ENCODE measurements around the gene MMP21. TPM values are rescaled to one million over a fixed set of nuclear protein-coding genes. Genes with fewer than 3 reads are reported as not detected.

MMP21 gene
- total and polyA plus RNA-seq, 2 of the 13 experiments (the other 11 are each of a cell fraction or from before 2014, with no cell fraction given), result not detected

DNA sequence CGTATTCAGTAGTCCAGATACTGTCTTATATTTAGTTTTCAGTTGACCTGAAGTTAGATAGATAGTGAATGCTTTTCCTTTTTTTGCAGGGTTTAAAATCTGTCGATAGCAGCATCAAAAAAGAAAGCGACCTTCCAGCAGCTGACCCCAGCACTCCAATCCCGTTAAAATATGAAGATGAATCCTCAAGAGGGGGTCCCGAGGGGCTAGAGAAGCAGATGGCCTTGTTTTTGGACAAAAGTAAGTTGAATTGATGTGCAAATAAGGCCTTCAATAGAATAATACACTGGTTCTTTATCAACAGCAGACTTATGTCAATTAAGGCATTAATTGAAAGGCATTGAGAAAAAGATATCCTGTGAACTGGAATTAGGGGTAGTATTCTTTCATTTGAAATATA, 37.4 kb downstream of the MMP21 start:
- no peaks in the 10 kb centered on the region for H3K4me1 ChIP-seq (ENCODE audit: insufficient read depth, low read length)
- no peak overlapping the region for H3K27ac ChIP-seq (ENCODE audit: extremely low read length, insufficient read depth, low read length)
- no TSS peak for BruUV-seq (replicated peaks)
- H3K79me2 ChIP-seq (ENCODE audit: insufficient read depth, low read length), result no peaks in the 10 kb centered on the region
- intact Hi-C loops (cut with micrococcal nuclease; ENCODE audit: unreplicated experiment) (no loop called here), in situ Hi-C loops (cut with HindIII; ENCODE audit: extremely low pct_ligation_motif_present, low pct_unique_long_range_greater_than_20kb) (no loop called here)
- DNase-seq (ENCODE audit: low spot score), result no peak
- no peak for ATAC-seq
- no peaks in the 10 kb centered on the region for H3K9me3 ChIP-seq (ENCODE audit: low read length)
- CTCF ChIA-PET (ENCODE audit: low intra/inter-chr PET ratio, low total read pairs), result no interaction called here
- no peak overlapping the region for H3K4me2 ChIP-seq (ENCODE audit: low read depth, low read length)
- TF ChIP-seq PPARG (CRISPR knock-in tag; conservative IDR thresholded peaks at IDR 0.05), result no peak
- TF ChIP-seq, protein P1, sequence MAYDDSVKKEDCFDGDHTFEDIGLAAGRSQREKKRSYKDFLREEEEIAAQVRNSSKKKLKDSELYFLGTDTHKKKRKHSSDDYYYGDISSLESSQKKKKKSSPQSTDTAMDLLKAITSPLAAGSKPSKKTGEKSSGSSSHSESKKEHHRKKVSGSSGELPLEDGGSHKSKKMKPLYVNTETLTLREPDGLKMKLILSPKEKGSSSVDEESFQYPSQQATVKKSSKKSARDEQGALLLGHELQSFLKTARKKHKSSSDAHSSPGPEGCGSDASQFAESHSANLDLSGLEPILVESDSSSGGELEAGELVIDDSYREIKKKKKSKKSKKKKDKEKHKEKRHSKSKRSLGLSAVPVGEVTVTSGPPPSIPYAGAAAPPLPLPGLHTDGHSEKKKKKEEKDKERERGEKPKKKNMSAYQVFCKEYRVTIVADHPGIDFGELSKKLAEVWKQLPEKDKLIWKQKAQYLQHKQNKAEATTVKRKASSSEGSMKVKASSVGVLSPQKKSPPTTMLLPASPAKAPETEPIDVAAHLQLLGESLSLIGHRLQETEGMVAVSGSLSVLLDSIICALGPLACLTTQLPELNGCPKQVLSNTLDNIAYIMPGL (CRISPR knock-in tag; IDR thresholded peaks at IDR 0.05; ENCODE audit: borderline replicate concordance in 1 of 2, low read depth in 1 of 2), result no peak
- no peak for TF ChIP-seq NONO (IDR thresholded peaks at IDR 0.05)
- TF ChIP-seq NONO (CRISPR knock-in tag; conservative IDR thresholded peaks at IDR 0.05), result no peak
- TF ChIP-seq ZNF790 (CRISPR knock-in tag; IDR thresholded peaks at IDR 0.05; ENCODE audit: borderline replicate concordance), result no peak
- no peak for TF ChIP-seq ATF7 (IDR thresholded peaks at IDR 0.05)
- TF ChIP-seq ATF7 (CRISPR knock-in tag; IDR thresholded peaks at IDR 0.05), result no peak
- no peak for TF ChIP-seq ZNF432 (CRISPR knock-in tag; IDR thresholded peaks at IDR 0.05; ENCODE audit: borderline replicate concordance)
- peaks cover 25 to 75% of the 10 kb centered on the region in 2 experiments for H3K36me3 ChIP-seq (replicated peaks in 1 of 2; ENCODE audit: control insufficient read depth in 1 of 2, insufficient read depth in 2 of 2, low read length in 2 of 2)
- H2AFZ ChIP-seq (ENCODE audit: low read length), result no peak overlapping the region
- no peak overlapping the region for H3K4me3 ChIP-seq (replicated peaks in 1 of 3; ENCODE audit: insufficient read depth in 1 of 3, low read depth in 2 of 3, low read length in 3 of 3)
- no peaks in the 10 kb centered on the region for H4K20me1 ChIP-seq (ENCODE audit: insufficient read depth, low read length)
- no peak for FAIRE-seq
- POLR2A ChIA-PET, result no interaction called here
- no peak overlapping the region for H3K9ac ChIP-seq (ENCODE audit: insufficient read depth, low read depth, low read length)
- H3K27me3 ChIP-seq (ENCODE audit: control insufficient read depth in 1 of 2, insufficient read depth in 2 of 2, low read length in 2 of 2), result no peaks in the 10 kb centered on the region
- WGBS (ENCODE audit: low lambda C conversion rate), result 98% methylated on average over 5 of the region's 5 CpGs

DNA sequence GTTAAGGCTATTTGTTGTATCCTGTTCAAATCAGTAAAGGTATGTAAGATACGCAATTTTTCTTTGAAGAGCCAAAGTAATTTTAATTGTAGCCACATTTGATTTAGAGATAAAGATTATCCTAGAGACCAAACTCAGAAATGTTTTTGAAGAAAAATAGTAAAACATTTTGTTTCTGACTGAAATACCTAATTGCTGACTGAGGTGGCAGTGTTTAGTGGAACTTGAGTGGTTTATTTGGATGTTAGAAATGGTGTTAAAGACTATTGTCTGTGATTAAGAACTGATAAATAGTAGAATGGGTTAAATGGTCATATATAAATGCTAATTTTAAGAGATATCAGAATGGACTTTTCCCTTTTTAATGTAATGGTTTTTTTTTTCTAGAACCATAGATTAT, 40.8 kb downstream of the MMP21 start:
- Histone ChIP-seq H3K4me1 (ENCODE audit: insufficient read depth, low read length) (no peaks in the 10 kb centered on the region), H3K4me3 (replicated peaks in 1 of 3; ENCODE audit: insufficient read depth in 1 of 3, low read depth in 2 of 3, low read length in 3 of 3) (no peak overlapping the region), H3K79me2 (ENCODE audit: insufficient read depth, low read length) (no peaks in the 10 kb centered on the region), H2AFZ (ENCODE audit: low read length) (no peak overlapping the region), H3K4me2 (ENCODE audit: low read depth, low read length) (no peak overlapping the region), H3K9ac (ENCODE audit: insufficient read depth, low read depth, low read length) (no peak overlapping the region), H3K27me3 (ENCODE audit: control insufficient read depth in 1 of 2, insufficient read depth in 2 of 2, low read length in 2 of 2) (no peaks in the 10 kb centered on the region), H4K20me1 (ENCODE audit: insufficient read depth, low read length) (no peaks in the 10 kb centered on the region), H3K27ac (ENCODE audit: extremely low read length, insufficient read depth, low read length) (no peak overlapping the region), H3K36me3 (replicated peaks in 1 of 2; ENCODE audit: control insufficient read depth in 1 of 2, insufficient read depth in 2 of 2, low read length in 2 of 2) (peaks cover 24 to 90% of the 10 kb centered on the region in 2 experiments), H3K9me3 (ENCODE audit: low read length) (no peaks in the 10 kb centered on the region)
- POLR2A ChIA-PET, result no interaction called here
- BruUV-seq (replicated peaks), result no TSS peak
- ATAC-seq, result no peak
- FAIRE-seq, result no peak
- CTCF ChIA-PET (ENCODE audit: low intra/inter-chr PET ratio, low total read pairs), result no interaction called here
- intact Hi-C loops (cut with micrococcal nuclease; ENCODE audit: unreplicated experiment) (no loop called here), in situ Hi-C loops (cut with HindIII; ENCODE audit: extremely low pct_ligation_motif_present, low pct_unique_long_range_greater_than_20kb) (no loop called here)
- no peak for DNase-seq (ENCODE audit: low spot score)
- WGBS (ENCODE audit: low lambda C conversion rate), result 98% methylated on average over 1 of the region's 1 CpG
- TF ChIP-seq ZNF263 (CRISPR knock-in tag; IDR thresholded peaks at IDR 0.05), result no peak
- TF ChIP-seq ZNF33B (CRISPR knock-in tag; IDR thresholded peaks at IDR 0.05), result no peak
- no peak for TF ChIP-seq SKI (IDR thresholded peaks at IDR 0.05; ENCODE audit: partially characterized antibody)
- TF ChIP-seq, protein P2, sequence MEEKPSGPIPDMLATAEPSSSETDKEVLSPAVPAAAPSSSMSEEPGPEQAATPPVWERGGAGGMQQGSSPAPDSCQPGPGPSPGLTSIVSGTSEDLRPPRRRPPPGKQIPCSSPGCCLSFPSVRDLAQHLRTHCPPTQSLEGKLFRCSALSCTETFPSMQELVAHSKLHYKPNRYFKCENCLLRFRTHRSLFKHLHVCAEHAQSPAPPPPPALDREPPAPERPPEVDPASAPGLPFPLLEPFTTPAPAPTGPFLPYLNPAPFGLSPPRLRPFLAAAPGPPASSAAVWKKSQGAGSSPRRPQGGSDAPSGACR (CRISPR knock-in tag; IDR thresholded peaks at IDR 0.05), result no peak
- TF ChIP-seq SOX6 (IDR thresholded peaks at IDR 0.05), result no peak
- TF ChIP-seq SOX6 (CRISPR knock-in tag; IDR thresholded peaks at IDR 0.05), result no peak
- TF ChIP-seq, protein P3, sequence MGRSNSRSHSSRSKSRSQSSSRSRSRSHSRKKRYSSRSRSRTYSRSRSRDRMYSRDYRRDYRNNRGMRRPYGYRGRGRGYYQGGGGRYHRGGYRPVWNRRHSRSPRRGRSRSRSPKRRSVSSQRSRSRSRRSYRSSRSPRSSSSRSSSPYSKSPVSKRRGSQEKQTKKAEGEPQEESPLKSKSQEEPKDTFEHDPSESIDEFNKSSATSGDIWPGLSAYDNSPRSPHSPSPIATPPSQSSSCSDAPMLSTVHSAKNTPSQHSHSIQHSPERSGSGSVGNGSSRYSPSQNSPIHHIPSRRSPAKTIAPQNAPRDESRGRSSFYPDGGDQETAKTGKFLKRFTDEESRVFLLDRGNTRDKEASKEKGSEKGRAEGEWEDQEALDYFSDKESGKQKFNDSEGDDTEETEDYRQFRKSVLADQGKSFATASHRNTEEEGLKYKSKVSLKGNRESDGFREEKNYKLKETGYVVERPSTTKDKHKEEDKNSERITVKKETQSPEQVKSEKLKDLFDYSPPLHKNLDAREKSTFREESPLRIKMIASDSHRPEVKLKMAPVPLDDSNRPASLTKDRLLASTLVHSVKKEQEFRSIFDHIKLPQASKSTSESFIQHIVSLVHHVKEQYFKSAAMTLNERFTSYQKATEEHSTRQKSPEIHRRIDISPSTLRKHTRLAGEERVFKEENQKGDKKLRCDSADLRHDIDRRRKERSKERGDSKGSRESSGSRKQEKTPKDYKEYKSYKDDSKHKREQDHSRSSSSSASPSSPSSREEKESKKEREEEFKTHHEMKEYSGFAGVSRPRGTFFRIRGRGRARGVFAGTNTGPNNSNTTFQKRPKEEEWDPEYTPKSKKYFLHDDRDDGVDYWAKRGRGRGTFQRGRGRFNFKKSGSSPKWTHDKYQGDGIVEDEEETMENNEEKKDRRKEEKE (IDR thresholded peaks at IDR 0.05), result no peak
- no peak for TF ChIP-seq NR1H2 (CRISPR knock-in tag; IDR thresholded peaks at IDR 0.05; ENCODE audit: borderline replicate concordance, low read depth)
